ENCODE results near the gene SLC9A9.

DNA sequence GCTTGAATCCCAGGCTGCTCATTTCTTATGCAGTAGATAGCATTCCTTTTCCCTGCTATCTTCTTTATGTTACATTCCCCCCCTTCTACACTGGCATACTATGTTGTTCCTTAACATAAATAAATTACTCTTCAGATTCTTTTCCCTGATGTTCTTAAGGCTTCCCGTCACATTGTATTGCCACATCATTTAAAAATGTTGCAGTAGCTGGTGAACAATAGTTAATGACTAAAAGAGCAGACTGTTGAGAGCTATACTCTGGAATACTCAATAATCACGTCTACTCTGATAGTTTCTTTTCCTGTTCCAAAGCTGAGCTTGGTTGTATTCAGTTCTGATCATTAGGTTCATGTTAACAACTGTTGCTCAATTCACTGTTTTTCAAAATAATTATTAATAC lies 508.8 kb downstream of the SLC9A9 start:
- TF ChIP-seq, protein P1, sequence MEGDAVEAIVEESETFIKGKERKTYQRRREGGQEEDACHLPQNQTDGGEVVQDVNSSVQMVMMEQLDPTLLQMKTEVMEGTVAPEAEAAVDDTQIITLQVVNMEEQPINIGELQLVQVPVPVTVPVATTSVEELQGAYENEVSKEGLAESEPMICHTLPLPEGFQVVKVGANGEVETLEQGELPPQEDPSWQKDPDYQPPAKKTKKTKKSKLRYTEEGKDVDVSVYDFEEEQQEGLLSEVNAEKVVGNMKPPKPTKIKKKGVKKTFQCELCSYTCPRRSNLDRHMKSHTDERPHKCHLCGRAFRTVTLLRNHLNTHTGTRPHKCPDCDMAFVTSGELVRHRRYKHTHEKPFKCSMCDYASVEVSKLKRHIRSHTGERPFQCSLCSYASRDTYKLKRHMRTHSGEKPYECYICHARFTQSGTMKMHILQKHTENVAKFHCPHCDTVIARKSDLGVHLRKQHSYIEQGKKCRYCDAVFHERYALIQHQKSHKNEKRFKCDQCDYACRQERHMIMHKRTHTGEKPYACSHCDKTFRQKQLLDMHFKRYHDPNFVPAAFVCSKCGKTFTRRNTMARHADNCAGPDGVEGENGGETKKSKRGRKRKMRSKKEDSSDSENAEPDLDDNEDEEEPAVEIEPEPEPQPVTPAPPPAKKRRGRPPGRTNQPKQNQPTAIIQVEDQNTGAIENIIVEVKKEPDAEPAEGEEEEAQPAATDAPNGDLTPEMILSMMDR (IDR thresholded peaks at IDR 0.05; ENCODE audit: poor library complexity), result no peak
- TF ChIP-seq EZH2 (IDR thresholded peaks at IDR 0.05; ENCODE audit: borderline replicate concordance) (no peak), EZH2phosphoT487 (IDR thresholded peaks at IDR 0.05; ENCODE audit: low read depth, severe bottlenecking, unreplicated experiment) (no peak)
